ENCODE data around the gene GPR87.

DNA sequence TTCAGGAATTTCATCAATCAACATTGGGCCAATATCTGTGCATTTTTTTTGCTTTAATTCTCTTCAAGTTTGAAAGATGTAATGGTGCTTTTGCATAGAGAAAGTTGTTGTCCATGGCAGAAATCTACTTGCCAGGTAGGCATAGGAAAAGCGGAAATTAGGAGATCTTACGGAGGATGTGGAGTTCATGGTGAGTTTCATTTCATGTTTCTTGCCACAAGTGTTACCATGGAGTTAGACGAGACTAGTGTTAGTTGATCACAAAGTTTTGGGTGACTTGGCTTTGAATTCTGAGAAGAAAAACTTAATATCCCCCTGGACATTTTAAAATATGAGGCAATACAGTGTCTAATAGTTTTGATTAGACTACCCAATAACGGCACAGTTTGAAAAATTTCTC is 13.8 kb upstream of the GPR87 start:
- TF ChIP-seq CTCF (conservative IDR thresholded peaks at IDR 0.05 in 1 of 2, IDR thresholded peaks at IDR 0.05 in 1 of 2; ENCODE audit: extremely low read depth in 1 of 2, insufficient read depth in 1 of 2, low read depth in 1 of 2, low read length in 2 of 2) (no peak), EZH2 (IDR thresholded peaks at IDR 0.05; ENCODE audit: borderline replicate concordance, low read length) (no peak)

Measured in mammary epithelial cell (primary cell).